HepG2 (cell line): ENCODE measurements around the gene PRKN.

Experiments
- ADNP ChIP-seq: sonication (generic); formaldehyde crosslinking; IDR thresholded peaks from 2 replicates; pipeline ENCODE4 v1.4.0; 2020; ENCODE audit warnings: missing genetic modification reagents
- HDAC1 ChIP-seq: sonication (generic); formaldehyde crosslinking; IDR thresholded peaks from 2 replicates; pipeline ENCODE4 v1.5.1; 2020; ENCODE audit warnings: mild to moderate bottlenecking, missing genetic modification reagents
- RELA ChIP-seq: sonication (generic); formaldehyde crosslinking; IDR thresholded peaks from 2 replicates; pipeline ENCODE4 v1.4.0; 2020; ENCODE audit warnings: missing genetic modification reagents

DNA sequence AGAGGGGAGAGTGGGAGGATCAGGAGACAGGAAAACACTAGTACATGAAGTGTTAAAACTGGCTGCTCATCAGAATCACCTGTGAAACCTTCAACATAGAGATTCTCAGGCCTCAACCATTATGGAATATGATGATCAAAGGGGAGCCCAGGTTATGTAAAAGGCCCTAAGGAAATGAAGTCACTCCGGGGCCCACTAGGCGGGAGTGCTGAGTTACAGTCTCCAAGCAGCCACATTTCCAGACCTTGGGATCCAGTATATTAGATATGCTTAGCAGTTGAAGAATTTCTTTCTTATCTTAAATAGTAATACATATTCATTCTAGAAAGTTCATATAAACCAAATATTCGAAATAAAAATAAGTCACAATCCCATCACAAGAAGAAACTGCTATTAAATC lies 476.3 kb downstream of the PRKN start:
- no peak for TF ChIP-seq HDAC1
- no peak for TF ChIP-seq ADNP (CRISPR knock-in tag)
- no peak for TF ChIP-seq RELA
